WTC11 (cell line): ENCODE data around the gene DHRS2. TPM values are rescaled to one million over a fixed set of nuclear protein-coding genes. Genes with fewer than 3 reads are reported as not detected.
"Not testable (repeated sequence)": the region's sequence is repeated elsewhere in the genome, so short reads cannot be mapped to it uniquely, and the experiment has no call there.

Experiments used
- ATAC-seq: fragments of 200-7000 bp; cut with Tn5 transposase; 2 replicates; pipeline ENCODE4 v1.10.0; 2021; ENCODE audit warnings: mild to moderate bottlenecking, moderate library complexity
- CTCF ChIA-PET: fragments of 300-600 bp; sonication (Branson Sonifier 250); formaldehyde crosslinking; loops from one replicate; lab custom pipeline; 2021; ENCODE audit warnings: antibody characterized with exemption; lab: Charles Lee
- POLR2A ChIA-PET: fragments of 350-600 bp; sonication (Branson Sonifier 250); formaldehyde crosslinking; loops from one replicate; lab custom pipeline; 2021; ENCODE audit warnings: antibody characterized with exemption; lab: Charles Lee
- DNase-seq: peaks from one replicate; pipeline ENCODE4 v3.0.0; 2021; ENCODE audit warnings: low spot score
- H3K27ac Mint-ChIP-seq: 2 replicates; pipeline ENCODE4 v1.8.0; 2021; ENCODE audit warnings: mixed read lengths
- H3K27me3 Mint-ChIP-seq: 2 replicates; pipeline ENCODE4 v1.8.0; 2021; ENCODE audit warnings: low read depth, mild to moderate bottlenecking, moderate library complexity, mixed read lengths
- H3K36me3 Mint-ChIP-seq: 2 replicates; pipeline ENCODE4 v1.8.0; 2021; ENCODE audit warnings: mixed read lengths
- H3K4me1 Mint-ChIP-seq: 2 replicates; pipeline ENCODE4 v1.8.0; 2022; ENCODE audit warnings: mixed read lengths
- H3K4me3 Mint-ChIP-seq: 2 replicates; pipeline ENCODE4 v1.8.0; 2021; ENCODE audit warnings: mild to moderate bottlenecking, moderate library complexity, mixed read lengths
- H3K9me3 Mint-ChIP-seq: 2 replicates; pipeline ENCODE4 v1.8.0; 2021; ENCODE audit warnings: mixed read lengths
- CREB1 ChIP-seq: sonication (generic); formaldehyde crosslinking; IDR thresholded peaks from 2 replicates; pipeline ENCODE4 v1.8.0; 2023; ENCODE audit warnings: mild to moderate bottlenecking, missing genetic modification reagents
- GABPB1 ChIP-seq: sonication (generic); formaldehyde crosslinking; IDR thresholded peaks from 2 replicates; pipeline ENCODE4 v1.8.1; 2023; ENCODE audit warnings: mild to moderate bottlenecking, missing genetic modification reagents
- NFYB ChIP-seq: sonication (generic); formaldehyde crosslinking; conservative IDR thresholded peaks from 2 replicates; pipeline ENCODE4 v1.8.0; 2022; ENCODE audit warnings: low read depth, missing genetic modification reagents
- NR1H2 ChIP-seq: sonication (generic); formaldehyde crosslinking; IDR thresholded peaks from 2 replicates; pipeline ENCODE4 v1.9.0; 2021; ENCODE audit warnings: mild to moderate bottlenecking, moderate library complexity, missing genetic modification reagents
- PRRX2 ChIP-seq: fragments of 250-450 bp; sonication (Bioruptor Pico); IDR thresholded peaks from 2 replicates; pipeline ENCODE4 v1.8.0; 2021; ENCODE audit warnings: mild to moderate bottlenecking
- RORB ChIP-seq: fragments of 250-450 bp; sonication (Bioruptor Pico); IDR thresholded peaks from 2 replicates; pipeline ENCODE4 v1.9.0; 2021; ENCODE audit warnings: mild to moderate bottlenecking
- ZNF219 ChIP-seq: sonication (generic); formaldehyde crosslinking; IDR thresholded peaks from 2 replicates; pipeline ENCODE4 v1.8.0; 2023; ENCODE audit warnings: missing genetic modification reagents, mild to moderate bottlenecking, borderline replicate concordance
- total RNA-seq: library from RNA; stranded (reverse); gene quantifications from 3 replicates; pipeline ENCODE4 v1.2.3, GENCODE V29; 2021
- TF ChIP-seq, protein P1 (sequence below): sonication (generic); formaldehyde crosslinking; IDR thresholded peaks from 2 replicates; pipeline ENCODE4 v1.8.1; 2023; ENCODE audit warnings: mild to moderate bottlenecking, missing genetic modification reagents, moderate library complexity
- TF ChIP-seq, protein P2 (sequence below): sonication (generic); formaldehyde crosslinking; IDR thresholded peaks from 2 replicates; pipeline ENCODE4 v1.8.1; 2022; ENCODE audit warnings: mild to moderate bottlenecking, missing genetic modification reagents, moderate library complexity, borderline replicate concordance
- TF ChIP-seq, protein P3 (sequence below): fragments of 250-450 bp; sonication (Bioruptor Pico); IDR thresholded peaks from 2 replicates; pipeline ENCODE4 v1.9.0; 2021; ENCODE audit warnings: mild to moderate bottlenecking, borderline replicate concordance

The DHRS2 gene
- total RNA-seq, 1 experiment from 2014 or later: 4.5 TPM

DNA sequence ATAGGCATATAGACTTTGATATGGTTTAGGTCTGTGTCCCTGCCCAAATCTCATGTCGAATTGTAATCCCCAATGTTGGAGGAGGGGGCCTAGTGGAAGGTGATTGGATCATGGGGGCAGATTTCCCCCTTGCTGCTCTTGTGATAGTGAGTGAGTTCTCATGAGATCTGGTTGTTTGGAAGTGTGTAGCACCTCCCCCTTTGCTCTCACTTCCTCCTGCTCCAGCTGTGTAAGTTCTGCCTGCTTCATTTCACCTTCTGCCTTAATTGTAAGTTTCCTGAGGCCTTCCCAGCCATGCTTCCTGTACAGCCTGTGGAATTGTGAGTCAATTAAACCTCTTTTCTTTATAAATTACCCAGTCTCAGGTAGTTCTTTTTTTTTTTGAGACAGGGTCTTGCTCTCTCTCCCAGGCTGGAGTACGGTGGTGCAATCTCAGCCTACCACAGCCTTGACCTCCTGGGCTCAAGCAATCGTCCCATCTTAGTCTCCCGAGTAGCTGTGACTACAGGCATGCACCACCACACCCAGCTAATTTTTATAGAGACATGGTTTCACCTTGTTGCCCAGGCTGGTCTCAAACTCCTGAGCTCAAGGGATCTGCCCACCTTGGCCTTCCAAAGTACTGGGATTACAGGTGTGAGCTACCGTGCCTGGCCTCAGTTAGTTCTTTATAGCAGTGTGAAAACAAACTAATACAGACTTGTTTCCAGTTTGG lies 1.3 kb upstream of the DHRS2 start:
- H3K27ac Mint-ChIP-seq, H3K36me3 Mint-ChIP-seq, H3K4me3 Mint-ChIP-seq, H3K27me3 Mint-ChIP-seq, POLR2A ChIA-PET, DNase-seq, ATAC-seq: not testable (repeated sequence)
- CTCF ChIA-PET: interaction anchor here (1.1 to 5.2 kb wide), 4 partner anchors 31 to 275 kb away, joined by 3 to 177 read pairs (median 35); no protein-coding TSS in a partner anchor
- 0 out of 2 replicates have a peak, but pooled peaks have one; percentile 6 for TF ChIP-seq GABPB1 (CRISPR knock-in tag)
- Mint-ChIP-seq H3K9me3 (peaks cover 29% of the 10 kb centered on the region), H3K4me1 (peaks cover 20% of the 10 kb centered on the region)

DNA sequence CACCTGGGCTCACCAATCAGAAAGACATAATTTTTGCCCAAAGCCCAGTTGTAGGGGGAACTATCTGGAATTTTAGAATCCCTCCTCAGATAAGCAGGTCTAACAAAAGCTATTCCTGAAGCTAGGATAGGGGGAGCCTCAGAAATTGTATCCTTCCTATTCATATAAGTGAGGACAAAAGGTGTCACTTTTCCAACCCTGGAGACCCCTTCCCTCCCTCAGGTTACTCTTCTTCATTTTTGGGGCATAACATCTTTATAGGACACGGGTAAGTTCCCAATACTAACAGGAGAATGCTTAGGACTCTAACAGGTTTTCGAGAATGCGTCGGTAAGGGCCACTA lies 1.1 kb downstream of the DHRS2 start:
- H3K27ac Mint-ChIP-seq, DNase-seq, H3K4me1 Mint-ChIP-seq, H3K27me3 Mint-ChIP-seq, H3K4me3 Mint-ChIP-seq, H3K36me3 Mint-ChIP-seq, ATAC-seq, POLR2A ChIA-PET: not testable (repeated sequence)
- CTCF ChIA-PET: interaction anchor here (0.5 to 1.8 kb wide), 3 partner anchors 26 to 158 kb away, joined by 3 to 6 read pairs (median 4); no protein-coding TSS in a partner anchor
- peaks cover 29% of the 10 kb centered on the region for H3K9me3 Mint-ChIP-seq

DNA sequence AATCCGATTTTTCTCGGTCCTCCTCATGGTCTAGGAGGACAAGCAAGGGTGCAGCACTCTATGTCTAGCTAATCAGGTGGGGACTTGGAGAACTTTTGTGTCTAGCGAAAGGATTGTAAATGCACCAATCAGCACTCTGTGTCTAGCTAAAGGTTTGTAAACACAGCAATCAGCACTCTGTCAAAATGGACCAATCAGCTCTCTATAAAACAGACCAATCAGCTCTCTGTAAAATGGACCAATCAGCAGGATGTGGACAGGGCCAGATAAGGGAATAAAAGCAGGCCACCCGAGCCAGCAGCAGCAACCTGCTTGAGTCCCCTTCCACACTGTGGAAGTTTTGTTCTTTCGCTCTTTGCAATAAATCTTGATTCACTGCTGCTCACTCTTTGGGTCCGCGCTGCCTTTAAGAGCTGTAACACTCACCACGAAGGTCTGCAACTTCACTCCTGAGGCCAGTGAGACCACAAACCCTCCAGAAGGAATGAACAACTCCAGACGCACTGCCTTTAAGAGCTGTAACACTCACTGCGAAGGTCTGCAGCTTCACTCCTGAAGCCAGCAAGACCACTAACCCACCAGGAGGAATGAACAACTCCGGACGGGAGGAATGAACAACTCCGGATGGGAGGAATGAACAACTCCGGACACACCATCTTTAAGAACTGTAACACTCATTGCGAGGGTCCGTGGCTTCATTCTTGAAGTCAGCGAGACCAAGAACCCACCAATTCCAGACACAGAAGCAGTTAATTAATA lies 1.7 kb downstream of the DHRS2 start:
- POLR2A ChIA-PET: not testable (repeated sequence)

DNA sequence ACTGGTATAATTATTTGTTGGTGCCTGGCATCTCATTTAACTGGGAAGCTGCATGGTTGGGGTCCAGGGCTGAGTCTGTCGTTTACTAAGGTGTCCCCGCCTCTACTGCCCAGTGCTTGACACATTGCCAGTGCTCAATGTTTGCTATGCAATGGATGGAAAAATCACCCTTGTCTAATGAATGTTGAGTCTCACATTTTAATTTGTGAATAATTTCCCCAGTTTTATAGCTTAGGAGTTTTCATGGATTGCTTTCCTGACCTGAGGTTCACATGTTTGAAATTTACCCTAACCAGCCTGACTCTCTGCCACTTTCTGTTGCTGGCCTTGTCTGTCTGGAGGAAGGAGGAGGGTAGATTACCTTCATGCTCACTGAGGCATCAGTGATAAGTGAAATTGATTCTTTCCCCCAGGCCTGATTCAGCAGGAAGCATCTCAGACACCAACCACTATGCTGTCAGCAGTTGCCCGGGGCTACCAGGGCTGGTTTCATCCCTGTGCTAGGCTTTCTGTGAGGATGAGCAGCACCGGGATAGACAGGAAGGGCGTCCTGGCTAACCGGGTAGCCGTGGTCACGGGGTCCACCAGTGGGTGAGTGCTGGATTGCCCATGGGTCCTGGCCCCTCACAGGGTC lies 2.4 kb downstream of the DHRS2 start:
- H3K27me3 Mint-ChIP-seq: no peaks in the 10 kb centered on the region
- H3K36me3 Mint-ChIP-seq: peaks cover 9% of the 10 kb centered on the region
- DNase-seq (no peak), ATAC-seq (no peak)
- H3K9me3 Mint-ChIP-seq: peaks cover 29% of the 10 kb centered on the region
- ChIA-PET POLR2A (no interaction called here), CTCF (interaction anchor here (0.8 to 4.7 kb wide), 3 partner anchors 27 to 272 kb away, joined by 3 to 25 read pairs (median 6); no protein-coding TSS in a partner anchor)
- TF ChIP-seq GABPB1 (CRISPR knock-in tag) (peak; percentile 1; the same call in 1 of the 2 replicates), NFYB (no peak)
- no peak overlapping the region for H3K4me3 Mint-ChIP-seq
- no peak overlapping the region for H3K27ac Mint-ChIP-seq
- peaks cover 3% of the 10 kb centered on the region; the same call in 1 of the 2 replicates for H3K4me1 Mint-ChIP-seq

More for the DNA sequence above, 1.7 kb downstream of the DHRS2 start:
- H3K27me3 Mint-ChIP-seq, DNase-seq, H3K36me3 Mint-ChIP-seq, H3K27ac Mint-ChIP-seq, ATAC-seq, H3K4me1 Mint-ChIP-seq, H3K4me3 Mint-ChIP-seq: not testable (repeated sequence)
- TF ChIP-seq NFYB: peak; percentile 48
- peak; percentile 42; the same call in 1 of the 2 replicates for TF ChIP-seq GABPB1 (CRISPR knock-in tag)
- H3K9me3 Mint-ChIP-seq: peaks cover 29% of the 10 kb centered on the region
- CTCF ChIA-PET: interaction anchor here (0.5 to 4.7 kb wide), 4 partner anchors 26 to 159 kb away, joined by 3 to 25 read pairs (median 5); no protein-coding TSS in a partner anchor

DNA sequence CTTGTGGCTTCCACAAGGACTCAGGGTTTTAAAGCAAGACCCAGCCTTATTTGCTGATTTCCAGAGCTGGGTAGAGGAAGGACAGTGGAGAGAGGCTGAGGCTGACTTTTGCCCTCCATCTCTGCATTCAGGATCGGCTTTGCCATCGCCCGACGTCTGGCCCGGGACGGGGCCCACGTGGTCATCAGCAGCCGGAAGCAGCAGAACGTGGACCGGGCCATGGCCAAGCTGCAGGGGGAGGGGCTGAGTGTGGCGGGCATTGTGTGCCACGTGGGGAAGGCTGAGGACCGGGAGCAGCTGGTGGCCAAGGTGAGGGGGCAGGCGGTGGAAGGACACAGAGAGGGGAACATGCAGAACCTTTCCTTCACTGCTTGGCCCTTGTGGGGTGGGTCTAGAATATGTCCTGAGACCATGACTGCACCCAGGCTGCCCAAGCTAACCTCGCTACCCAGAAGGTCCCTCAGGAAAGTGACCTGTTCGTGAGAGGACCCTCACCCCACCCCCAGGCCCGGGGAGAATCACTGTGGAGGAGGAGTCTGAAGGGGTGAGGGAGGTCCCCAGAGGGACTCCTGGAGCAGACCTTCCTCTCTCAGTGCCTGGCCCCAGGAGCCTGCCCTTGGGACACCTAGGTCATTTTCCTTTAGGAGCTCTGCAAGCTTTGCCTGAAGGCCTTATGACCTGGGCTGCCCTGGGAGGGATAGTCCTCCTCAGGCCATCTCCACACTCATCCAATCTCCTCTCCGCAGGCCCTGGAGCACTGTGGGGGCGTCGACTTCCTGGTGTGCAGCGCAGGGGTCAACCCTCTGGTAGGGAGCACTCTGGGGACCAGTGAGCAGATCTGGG lies 3.1 kb downstream of the DHRS2 start:
- Mint-ChIP-seq H3K36me3 (peaks cover 9% of the 10 kb centered on the region), H3K4me1 (0 out of 2 replicates have a peak, but pooled peaks cover 2% of the 10 kb centered on the region), H3K4me3 (no peak overlapping the region), H3K27ac (no peak overlapping the region), H3K27me3 (no peaks in the 10 kb centered on the region), H3K9me3 (peaks cover 28% of the 10 kb centered on the region)
- ChIA-PET POLR2A (no interaction called here), CTCF (interaction anchor here (0.8 to 4.7 kb wide), 4 partner anchors 7 to 271 kb away, joined by 3 to 75 read pairs (median 16); no protein-coding TSS in a partner anchor)
- TF ChIP-seq RORB (CRISPR knock-in tag) (no peak), GABPB1 (CRISPR knock-in tag) (peak; percentile 89), PRRX2 (CRISPR knock-in tag) (no peak), CREB1 (CRISPR knock-in tag) (no peak), NR1H2 (CRISPR knock-in tag) (no peak), ZNF219 (CRISPR knock-in tag) (no peak)
- TF ChIP-seq, protein P1, sequence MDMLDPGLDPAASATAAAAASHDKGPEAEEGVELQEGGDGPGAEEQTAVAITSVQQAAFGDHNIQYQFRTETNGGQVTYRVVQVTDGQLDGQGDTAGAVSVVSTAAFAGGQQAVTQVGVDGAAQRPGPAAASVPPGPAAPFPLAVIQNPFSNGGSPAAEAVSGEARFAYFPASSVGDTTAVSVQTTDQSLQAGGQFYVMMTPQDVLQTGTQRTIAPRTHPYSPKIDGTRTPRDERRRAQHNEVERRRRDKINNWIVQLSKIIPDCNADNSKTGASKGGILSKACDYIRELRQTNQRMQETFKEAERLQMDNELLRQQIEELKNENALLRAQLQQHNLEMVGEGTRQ: no peak
- TF ChIP-seq, protein P2, sequence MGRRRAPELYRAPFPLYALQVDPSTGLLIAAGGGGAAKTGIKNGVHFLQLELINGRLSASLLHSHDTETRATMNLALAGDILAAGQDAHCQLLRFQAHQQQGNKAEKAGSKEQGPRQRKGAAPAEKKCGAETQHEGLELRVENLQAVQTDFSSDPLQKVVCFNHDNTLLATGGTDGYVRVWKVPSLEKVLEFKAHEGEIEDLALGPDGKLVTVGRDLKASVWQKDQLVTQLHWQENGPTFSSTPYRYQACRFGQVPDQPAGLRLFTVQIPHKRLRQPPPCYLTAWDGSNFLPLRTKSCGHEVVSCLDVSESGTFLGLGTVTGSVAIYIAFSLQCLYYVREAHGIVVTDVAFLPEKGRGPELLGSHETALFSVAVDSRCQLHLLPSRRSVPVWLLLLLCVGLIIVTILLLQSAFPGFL (CRISPR knock-in tag): peak; percentile 62; the same call in 1 of the 2 replicates
- TF ChIP-seq, protein P3, sequence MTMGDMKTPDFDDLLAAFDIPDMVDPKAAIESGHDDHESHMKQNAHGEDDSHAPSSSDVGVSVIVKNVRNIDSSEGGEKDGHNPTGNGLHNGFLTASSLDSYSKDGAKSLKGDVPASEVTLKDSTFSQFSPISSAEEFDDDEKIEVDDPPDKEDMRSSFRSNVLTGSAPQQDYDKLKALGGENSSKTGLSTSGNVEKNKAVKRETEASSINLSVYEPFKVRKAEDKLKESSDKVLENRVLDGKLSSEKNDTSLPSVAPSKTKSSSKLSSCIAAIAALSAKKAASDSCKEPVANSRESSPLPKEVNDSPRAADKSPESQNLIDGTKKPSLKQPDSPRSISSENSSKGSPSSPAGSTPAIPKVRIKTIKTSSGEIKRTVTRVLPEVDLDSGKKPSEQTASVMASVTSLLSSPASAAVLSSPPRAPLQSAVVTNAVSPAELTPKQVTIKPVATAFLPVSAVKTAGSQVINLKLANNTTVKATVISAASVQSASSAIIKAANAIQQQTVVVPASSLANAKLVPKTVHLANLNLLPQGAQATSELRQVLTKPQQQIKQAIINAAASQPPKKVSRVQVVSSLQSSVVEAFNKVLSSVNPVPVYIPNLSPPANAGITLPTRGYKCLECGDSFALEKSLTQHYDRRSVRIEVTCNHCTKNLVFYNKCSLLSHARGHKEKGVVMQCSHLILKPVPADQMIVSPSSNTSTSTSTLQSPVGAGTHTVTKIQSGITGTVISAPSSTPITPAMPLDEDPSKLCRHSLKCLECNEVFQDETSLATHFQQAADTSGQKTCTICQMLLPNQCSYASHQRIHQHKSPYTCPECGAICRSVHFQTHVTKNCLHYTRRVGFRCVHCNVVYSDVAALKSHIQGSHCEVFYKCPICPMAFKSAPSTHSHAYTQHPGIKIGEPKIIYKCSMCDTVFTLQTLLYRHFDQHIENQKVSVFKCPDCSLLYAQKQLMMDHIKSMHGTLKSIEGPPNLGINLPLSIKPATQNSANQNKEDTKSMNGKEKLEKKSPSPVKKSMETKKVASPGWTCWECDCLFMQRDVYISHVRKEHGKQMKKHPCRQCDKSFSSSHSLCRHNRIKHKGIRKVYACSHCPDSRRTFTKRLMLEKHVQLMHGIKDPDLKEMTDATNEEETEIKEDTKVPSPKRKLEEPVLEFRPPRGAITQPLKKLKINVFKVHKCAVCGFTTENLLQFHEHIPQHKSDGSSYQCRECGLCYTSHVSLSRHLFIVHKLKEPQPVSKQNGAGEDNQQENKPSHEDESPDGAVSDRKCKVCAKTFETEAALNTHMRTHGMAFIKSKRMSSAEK: no peak
- DNase-seq: no peak
- ATAC-seq: no peak
